ENCODE results near the gene RHOA.
"Not testable (repeated sequence)": the region's sequence is repeated elsewhere in the genome, so short reads cannot be mapped to it uniquely, and the experiment has no call there.

- not testable (repeated sequence) for TF ChIP-seq EZH2phosphoT487 (IDR thresholded peaks at IDR 0.05; ENCODE audit: insufficient read depth, low read depth); EZH2 (IDR thresholded peaks at IDR 0.05; ENCODE audit: insufficient read depth, poor library complexity, severe bottlenecking)
Observed at GRCh38 chr3:49391310-49391709, 20.5 kb downstream of the RHOA start.
